NOMO-1 (cell line): ENCODE results near the gene LRFN5.
"Not testable (repeated sequence)": the region's sequence is repeated elsewhere in the genome, so short reads cannot be mapped to it uniquely, and the experiment has no call there.

Experiments
- DNase-seq, 2 experiments: peaks; one replicate each; lab custom pipeline; 2025; ENCODE audit not compliant: unreplicated experiment in 2 of 2; lab: John Stamatoyannopoulos, UW

The LRFN5 gene

GRCh38 chr14:41878321-41878720 is 271.6 kb downstream of the LRFN5 start:
- no peak for DNase-seq

- DNase-seq = no peak
Measured at GRCh38 chr14:41891624-41892023, 284.9 kb downstream of the LRFN5 start.

- no peak for DNase-seq
Measured at GRCh38 chr14:41899416-41899815, 292.7 kb downstream of the LRFN5 start.

- DNase-seq = no peak
Measured at GRCh38 chr14:41900644-41901043, 294.0 kb downstream of the LRFN5 start.

- no peak for DNase-seq
Measured at GRCh38 chr14:41901089-41901488, 294.4 kb downstream of the LRFN5 start.

GRCh38 chr14:41905394-41905964 is 298.8 kb downstream of the LRFN5 start:
- DNase-seq = no peak

- DNase-seq = not testable (repeated sequence)
Measured at GRCh38 chr14:41911155-41911554, 304.5 kb downstream of the LRFN5 start.

- no peak for DNase-seq
Measured at GRCh38 chr14:41913398-41913797, 306.7 kb downstream of the LRFN5 start.

- no peak for DNase-seq
Measured at GRCh38 chr14:41915732-41916131, 309.1 kb downstream of the LRFN5 start.

- no peak for DNase-seq
Measured at GRCh38 chr14:41916313-41916712, 309.6 kb downstream of the LRFN5 start.

- no peak for DNase-seq
Measured at GRCh38 chr14:41925409-41925808, 318.7 kb downstream of the LRFN5 start.

- no peak for DNase-seq
Measured at GRCh38 chr14:41950428-41951151, 343.9 kb downstream of the LRFN5 start.
